ENCODE results near the gene TRIM68. TPM values are rescaled to one million over a fixed set of nuclear protein-coding genes. Genes with fewer than 3 reads are reported as not detected.

The TRIM68 gene
- total and polyA plus RNA-seq, 7 donors = 6.0 to 15.0 (median 11.6) TPM

- Histone ChIP-seq H3K27me3 (no peaks in the 10 kb centered on the region), H3K4me1 (peaks cover 0 to 42% (median 33%) of the 10 kb centered on the region in 4 donors), H3K9me3 (no peaks in the 10 kb centered on the region), H3K4me3 (no peak overlapping the region), H3K27ac (no peak overlapping the region), H3K36me3 (no peaks in the 10 kb centered on the region)
- TF ChIP-seq POLR2AphosphoS5 (IDR thresholded peaks at IDR 0.05) = no peak
- TF ChIP-seq POLR2A (IDR thresholded peaks at IDR 0.05) = no peak
- no peak for TF ChIP-seq CTCF (IDR thresholded peaks at IDR 0.05)
- no peak for TF ChIP-seq EP300 (IDR thresholded peaks at IDR 0.05)
- no peak for DNase-seq
- intact Hi-C loops (cut with DNase I) = loop anchor here (5.0 kb wide), 1 partner anchor 56 kb away; the partner anchor contains the start of gene OR51E2
- 90 to 91% methylated on average over 7 of the region's 7 CpGs for WGBS, 2 donors
Measured at GRCh38 chr11:4641501-4641900, 33.5 kb upstream of the TRIM68 start.

DNA sequence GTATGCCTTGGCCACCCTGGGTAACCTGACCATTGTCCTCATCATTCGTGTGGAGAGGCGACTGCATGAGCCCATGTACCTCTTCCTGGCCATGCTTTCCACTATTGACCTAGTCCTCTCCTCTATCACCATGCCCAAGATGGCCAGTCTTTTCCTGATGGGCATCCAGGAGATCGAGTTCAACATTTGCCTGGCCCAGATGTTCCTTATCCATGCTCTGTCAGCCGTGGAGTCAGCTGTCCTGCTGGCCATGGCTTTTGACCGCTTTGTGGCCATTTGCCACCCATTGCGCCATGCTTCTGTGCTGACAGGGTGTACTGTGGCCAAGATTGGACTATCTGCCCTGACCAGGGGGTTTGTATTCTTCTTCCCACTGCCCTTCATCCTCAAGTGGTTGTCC lies 31.9 kb upstream of the TRIM68 start:
- intact Hi-C loops (cut with DNase I) = loop anchor here (5.0 kb wide), 2 partner anchors 57 to 367 kb away; partner anchors contain the start of gene OR51E2
- no peaks in the 10 kb centered on the region for H3K27me3 ChIP-seq
- H3K4me1 ChIP-seq = peaks cover 0 to 26% (median 17%) of the 10 kb centered on the region in 4 donors
- H3K4me3 ChIP-seq = no peak overlapping the region
- no peak for TF ChIP-seq EP300 (IDR thresholded peaks at IDR 0.05)
- TF ChIP-seq POLR2A (IDR thresholded peaks at IDR 0.05) = no peak
- TF ChIP-seq CTCF (IDR thresholded peaks at IDR 0.05) = no peak
- no peak for TF ChIP-seq POLR2AphosphoS5 (IDR thresholded peaks at IDR 0.05)
- no peaks in the 10 kb centered on the region for H3K36me3 ChIP-seq
- no peaks in the 10 kb centered on the region for H3K9me3 ChIP-seq
- H3K27ac ChIP-seq = no peak overlapping the region
- no peak for DNase-seq
- WGBS, 2 donors = 92% methylated on average over 6 of the region's 6 CpGs

GRCh38 chr11:4637662-4638047 lies 29.6 kb upstream of the TRIM68 start:
- Histone ChIP-seq H3K4me3 (no peak overlapping the region), H3K27me3 (no peaks in the 10 kb centered on the region), H3K4me1 (peaks cover 0 to 12% (median 3%) of the 10 kb centered on the region in 4 donors), H3K9me3 (no peaks in the 10 kb centered on the region), H3K27ac (no peak overlapping the region), H3K36me3 (no peaks in the 10 kb centered on the region)
- 87 to 91% methylated on average over 3 of the region's 3 CpGs for WGBS, 2 donors
- TF ChIP-seq POLR2A (IDR thresholded peaks at IDR 0.05) (no peak), EP300 (IDR thresholded peaks at IDR 0.05) (no peak), CTCF (IDR thresholded peaks at IDR 0.05) (no peak), POLR2AphosphoS5 (IDR thresholded peaks at IDR 0.05) (no peak)
- DNase-seq = no peak
- intact Hi-C loops (cut with DNase I) = loop anchor here (5.0 kb wide), 1 partner anchor 370 kb away; no protein-coding TSS in a partner anchor

DNA sequence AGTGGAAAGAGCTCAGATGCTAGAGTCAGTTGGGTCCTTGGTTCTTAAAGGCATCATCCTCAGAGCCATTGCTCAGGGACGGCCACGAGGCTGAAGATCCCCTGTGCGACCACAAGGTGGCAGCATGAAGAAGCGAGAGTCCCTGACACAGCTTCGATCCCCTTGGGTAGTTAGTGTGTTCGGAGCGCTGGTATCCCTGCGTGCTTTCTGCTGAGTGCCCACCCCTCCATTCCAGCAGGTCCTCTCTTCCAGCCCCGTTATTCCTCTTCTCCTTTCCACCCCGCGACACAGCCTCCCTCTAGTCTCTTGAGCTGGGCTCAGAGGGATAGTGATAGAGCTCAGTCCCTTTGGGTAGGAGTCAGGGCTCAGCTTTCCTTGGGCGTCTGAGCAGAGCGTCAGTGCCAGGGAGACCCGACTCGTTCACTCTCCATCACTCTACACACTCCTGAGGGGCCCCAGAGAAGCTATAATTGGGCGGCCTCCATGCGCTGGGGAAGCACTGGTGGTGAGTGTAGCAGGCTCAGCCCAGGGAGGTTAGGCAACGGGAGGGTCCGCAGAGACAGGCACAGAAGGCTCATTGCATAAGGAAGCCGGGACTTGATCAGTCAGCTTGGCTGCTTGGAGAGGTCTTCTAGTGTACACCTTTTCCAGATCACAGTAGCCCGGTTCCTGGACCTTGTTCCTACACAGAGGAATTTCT lies 29.1 kb upstream of the TRIM68 start, which contains the start of gene OR51D1:
Gene OR51D1, plus strand, starts transcription at position 516 of the 700 bp plus-strand sequence. CDS start 2,314 bp downstream, outside the sequence.
- peak within 1 kb of the TSS in 2 of 4 donors; percentile 35 for H3K4me3 ChIP-seq
- intact Hi-C loops (cut with DNase I) = loop anchor here (1.0 to 5.0 kb wide), 2 partner anchors 189 to 370 kb away; no protein-coding TSS in a partner anchor
- H3K4me1 ChIP-seq = peaks cover 0 to 12% (median 3%) of the 10 kb centered on the region in 4 donors

More for the DNA sequence above, 29.1 kb upstream of the TRIM68 start, which contains the start of gene OR51D1:
- no peaks in the 10 kb centered on the region for H3K9me3 ChIP-seq
- DNase-seq = peak; percentile 80
- TF ChIP-seq CTCF (IDR thresholded peaks at IDR 0.05) = peak; percentile 62 to 90 (median 85)
- TF ChIP-seq EP300 (IDR thresholded peaks at IDR 0.05) = no peak
- TF ChIP-seq POLR2AphosphoS5 (IDR thresholded peaks at IDR 0.05) = no peak
- H3K27me3 ChIP-seq = no peaks in the 10 kb centered on the region
- WGBS, 2 donors = 32 to 36% methylated on average over 21 of the region's 21 CpGs
- no peaks in the 10 kb centered on the region for H3K36me3 ChIP-seq
- no peak within 1 kb of the TSS for H3K27ac ChIP-seq

All from sigmoid colon (tissue), 7 donors.